ENCODE results near the gene AGMO. TPM values are rescaled to one million over a fixed set of nuclear protein-coding genes. Genes with fewer than 3 reads are reported as not detected.

Gene AGMO
- total and polyA plus RNA-seq, 2 experiments from 2014 or later = 6.5 to 7.3 TPM

- Histone ChIP-seq H3K4me2 (no peak overlapping the region), H2AFZ (no peak overlapping the region), H3K4me3 (no peak overlapping the region), H3K9me3 (ENCODE audit: low read depth) (no peaks in the 10 kb centered on the region), H3K36me3 (replicated peaks; ENCODE audit: insufficient read depth, low read depth) (no peaks in the 10 kb centered on the region), H3K79me2 (no peaks in the 10 kb centered on the region), H3K4me1 (ENCODE audit: insufficient read depth) (no peaks in the 10 kb centered on the region), H3K27me3 (no peaks in the 10 kb centered on the region), H3K9me2 (replicated peaks; ENCODE audit: insufficient read depth) (no peaks in the 10 kb centered on the region), H4K20me1 (ENCODE audit: insufficient read depth, poor library complexity, severe bottlenecking) (no peaks in the 10 kb centered on the region), H3K27ac (no peak overlapping the region)
- TF ChIP-seq EZH2 (IDR thresholded peaks at IDR 0.05; ENCODE audit: borderline replicate concordance) = no peak
- no peak for TF ChIP-seq EZH2phosphoT487 (IDR thresholded peaks at IDR 0.05; ENCODE audit: low read depth, severe bottlenecking, unreplicated experiment)
- DNase-seq (ENCODE audit: low spot score) = no peak
- 60% methylated on average over 5 of the region's 5 CpGs for WGBS (ENCODE audit: low lambda C conversion rate, missing lambda C conversion rate)
Measured at GRCh38 chr7:15594461-15594860, 32.6 kb upstream of the AGMO start.

- 80% methylated on average over 3 of the region's 3 CpGs for WGBS (ENCODE audit: low lambda C conversion rate, missing lambda C conversion rate)
- Histone ChIP-seq H3K27me3 (no peaks in the 10 kb centered on the region), H3K9me2 (replicated peaks; ENCODE audit: insufficient read depth) (no peaks in the 10 kb centered on the region), H3K4me1 (ENCODE audit: insufficient read depth) (no peaks in the 10 kb centered on the region), H3K4me2 (no peak overlapping the region), H3K27ac (no peak overlapping the region), H3K36me3 (replicated peaks; ENCODE audit: insufficient read depth, low read depth) (no peaks in the 10 kb centered on the region), H3K4me3 (no peak overlapping the region), H3K9me3 (ENCODE audit: low read depth) (no peaks in the 10 kb centered on the region), H4K20me1 (ENCODE audit: insufficient read depth, poor library complexity, severe bottlenecking) (no peaks in the 10 kb centered on the region), H2AFZ (no peak overlapping the region), H3K79me2 (no peaks in the 10 kb centered on the region)
- no peak for DNase-seq (ENCODE audit: low spot score)
- TF ChIP-seq EZH2 (IDR thresholded peaks at IDR 0.05; ENCODE audit: borderline replicate concordance) (no peak), CTCF (IDR thresholded peaks at IDR 0.05; ENCODE audit: poor library complexity) (no peak), EZH2phosphoT487 (IDR thresholded peaks at IDR 0.05; ENCODE audit: low read depth, severe bottlenecking, unreplicated experiment) (no peak)
Measured at GRCh38 chr7:15593382-15593781, 31.6 kb upstream of the AGMO start.

- H2AFZ ChIP-seq = no peak overlapping the region
- DNase-seq (ENCODE audit: low spot score) = no peak
- no peaks in the 10 kb centered on the region for H3K79me2 ChIP-seq
- H3K4me1 ChIP-seq (ENCODE audit: insufficient read depth) = no peaks in the 10 kb centered on the region
- H3K27ac ChIP-seq = no peak overlapping the region
- H3K4me2 ChIP-seq = no peak overlapping the region
- no peaks in the 10 kb centered on the region for H3K9me3 ChIP-seq (ENCODE audit: low read depth)
- H3K4me3 ChIP-seq = no peak overlapping the region
- H3K36me3 ChIP-seq (replicated peaks; ENCODE audit: insufficient read depth, low read depth) = no peaks in the 10 kb centered on the region
- TF ChIP-seq CTCF (IDR thresholded peaks at IDR 0.05; ENCODE audit: poor library complexity) (no peak), EZH2phosphoT487 (IDR thresholded peaks at IDR 0.05; ENCODE audit: low read depth, severe bottlenecking, unreplicated experiment) (no peak), EZH2 (IDR thresholded peaks at IDR 0.05; ENCODE audit: borderline replicate concordance) (no peak)
- WGBS (ENCODE audit: low lambda C conversion rate, missing lambda C conversion rate) = 93% methylated on average over 4 of the region's 4 CpGs
- no peaks in the 10 kb centered on the region for H3K27me3 ChIP-seq
- no peaks in the 10 kb centered on the region for H4K20me1 ChIP-seq (ENCODE audit: insufficient read depth, poor library complexity, severe bottlenecking)
- H3K9me2 ChIP-seq (replicated peaks; ENCODE audit: insufficient read depth) = no peaks in the 10 kb centered on the region
Measured at GRCh38 chr7:15586266-15586665, 24.5 kb upstream of the AGMO start.

GRCh38 chr7:15584575-15584974 is 22.8 kb upstream of the AGMO start:
- H3K4me2 ChIP-seq = no peak overlapping the region
- no peaks in the 10 kb centered on the region for H3K79me2 ChIP-seq
- H4K20me1 ChIP-seq (ENCODE audit: insufficient read depth, poor library complexity, severe bottlenecking) = no peaks in the 10 kb centered on the region
- H3K36me3 ChIP-seq (replicated peaks; ENCODE audit: insufficient read depth, low read depth) = no peaks in the 10 kb centered on the region
- H3K4me1 ChIP-seq (ENCODE audit: insufficient read depth) = no peaks in the 10 kb centered on the region
- no peak overlapping the region for H3K4me3 ChIP-seq
- H3K9me3 ChIP-seq (ENCODE audit: low read depth) = no peaks in the 10 kb centered on the region
- no peak overlapping the region for H2AFZ ChIP-seq
- no peak for DNase-seq (ENCODE audit: low spot score)
- no peak for TF ChIP-seq EZH2phosphoT487 (IDR thresholded peaks at IDR 0.05; ENCODE audit: low read depth, severe bottlenecking, unreplicated experiment)
- no peak for TF ChIP-seq EZH2 (IDR thresholded peaks at IDR 0.05; ENCODE audit: borderline replicate concordance)
- no peak for TF ChIP-seq CTCF (IDR thresholded peaks at IDR 0.05; ENCODE audit: poor library complexity)
- H3K27ac ChIP-seq = no peak overlapping the region
- H3K9me2 ChIP-seq (replicated peaks; ENCODE audit: insufficient read depth) = no peaks in the 10 kb centered on the region
- H3K27me3 ChIP-seq = no peaks in the 10 kb centered on the region
- WGBS (ENCODE audit: low lambda C conversion rate, missing lambda C conversion rate) = 100% methylated on average over 3 of the region's 3 CpGs

All from hepatocyte (in vitro differentiated cells).